GM20000 (cell line): ENCODE data around the gene POLRMT.
"Not testable (repeated sequence)": the region's sequence is repeated elsewhere in the genome, so short reads cannot be mapped to it uniquely, and the experiment has no call there.

ENCODE experiments used
- DNase-seq: peaks from one replicate; pipeline ENCODE4 v3.0.0; 2012; ENCODE audit warnings: low spot score
- CTCF ChIP-seq: IDR thresholded peaks from 2 replicates; pipeline ENCODE4 v1.5.1; 2012; ENCODE audit warnings: mild to moderate bottlenecking, control low read depth; ENCODE audit errors: extremely low read depth, missing control alignments

Gene POLRMT

DNA sequence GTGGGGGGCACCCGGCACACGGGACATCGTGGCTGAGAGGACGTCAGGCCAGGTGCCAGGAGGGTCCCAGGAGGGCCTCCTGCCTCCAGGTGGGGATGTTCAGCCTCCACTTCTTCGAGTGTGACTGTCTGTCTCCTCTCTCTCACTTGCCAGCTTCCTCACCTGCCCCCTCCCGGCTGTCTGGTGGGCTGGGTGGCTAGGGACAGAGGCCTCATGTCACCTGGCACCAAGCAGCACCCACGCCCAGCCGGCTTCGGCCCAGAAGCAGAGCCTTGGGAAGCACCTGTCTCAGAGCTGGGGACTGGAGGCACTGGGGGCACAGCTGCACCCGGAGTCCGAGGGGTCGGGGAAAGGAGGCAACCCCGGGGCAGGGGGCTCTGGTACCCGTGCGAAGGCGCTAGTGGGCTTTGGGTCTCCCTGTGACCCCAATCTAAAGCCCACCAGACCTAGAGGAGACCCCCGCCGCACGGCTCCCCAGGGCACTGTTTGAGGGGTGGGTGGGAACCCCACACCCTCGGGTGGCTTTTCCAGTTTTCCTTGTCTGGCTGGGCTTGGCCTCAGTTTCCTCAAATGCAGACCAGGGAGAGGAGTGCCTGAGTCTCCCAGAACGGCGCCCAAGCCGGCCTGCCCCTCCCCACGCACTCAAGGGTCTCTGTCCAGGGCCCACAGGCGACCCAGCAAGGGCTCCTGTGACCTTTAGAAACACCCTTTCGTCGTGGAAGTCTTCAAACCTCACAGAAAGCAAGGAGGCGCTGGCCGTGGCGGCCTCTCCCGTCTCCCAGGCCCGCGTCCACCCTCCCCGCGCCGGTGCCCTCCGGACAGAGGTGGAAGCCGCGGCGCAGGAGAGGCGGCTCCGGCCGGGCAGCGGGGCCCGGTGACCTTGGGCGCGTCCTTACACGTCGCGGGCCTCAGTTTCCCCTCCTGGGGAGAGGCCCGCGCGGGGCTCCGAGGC, 44.3 kb downstream of the POLRMT start:
- TF ChIP-seq CTCF = no peak
- no peak for DNase-seq

DNA sequence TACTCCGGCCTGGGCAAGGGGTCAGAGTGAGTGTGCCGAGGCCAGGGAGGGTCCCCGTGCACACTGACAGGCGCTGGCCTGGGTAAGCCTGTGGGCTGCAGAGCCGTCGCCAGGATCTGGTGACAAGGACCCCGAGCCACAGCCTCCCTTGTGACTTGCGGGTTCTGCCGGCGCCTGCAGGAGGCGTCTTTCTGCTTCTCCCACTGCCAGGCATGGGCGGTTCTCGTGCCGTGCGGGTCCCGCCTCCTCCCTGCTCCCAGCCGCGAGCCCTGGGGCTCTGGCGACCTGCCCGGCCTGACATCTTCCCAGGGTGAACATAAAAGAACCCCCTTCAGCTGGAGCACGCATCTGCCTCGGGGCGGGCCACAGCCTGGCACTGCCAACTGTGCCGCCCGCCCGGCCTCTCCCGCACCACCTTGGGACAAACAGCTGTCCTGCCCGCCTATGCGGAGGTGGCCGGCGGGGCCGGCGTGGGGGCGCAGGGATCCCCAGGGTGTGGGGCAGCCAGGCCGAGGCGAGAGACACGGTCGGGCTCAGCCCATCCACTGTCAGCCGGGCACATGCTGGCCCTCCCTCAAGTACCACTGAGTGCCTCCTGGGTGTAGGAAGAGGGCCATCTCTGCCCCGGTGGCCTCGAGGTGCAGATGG, 45.1 kb downstream of the POLRMT start:
- TF ChIP-seq CTCF = peak; percentile 17
- peak; percentile 78 for DNase-seq

DNA sequence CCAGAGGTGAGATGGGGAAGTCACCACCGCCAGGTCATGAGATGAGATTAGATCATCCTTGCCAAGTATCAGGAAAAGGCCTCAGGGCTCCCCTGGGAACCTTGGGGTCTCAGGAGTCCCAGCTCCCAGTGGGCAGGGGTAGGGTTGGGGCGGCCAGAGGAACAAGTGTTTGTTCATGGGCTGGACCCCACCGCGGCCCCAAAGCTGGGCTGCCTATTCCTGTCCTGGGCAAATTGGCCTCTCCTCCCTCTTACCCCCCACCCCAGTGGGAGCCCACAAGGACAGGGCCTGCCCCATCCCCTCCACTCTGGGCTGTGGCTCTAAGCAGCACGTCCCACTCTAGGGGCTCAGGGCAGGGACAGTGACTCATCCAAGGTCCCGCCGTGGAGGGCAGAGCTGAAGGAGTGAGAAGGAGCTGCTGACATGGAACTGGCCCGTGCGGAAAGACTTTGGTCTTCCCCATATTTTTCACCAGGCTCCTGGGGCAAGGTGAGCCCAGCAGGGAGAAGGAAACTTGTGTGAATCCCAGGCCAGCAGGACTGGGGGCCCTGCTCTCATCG, 47.7 kb downstream of the POLRMT start:
- DNase-seq = no peak
- TF ChIP-seq CTCF = no peak

- DNase-seq = not testable (repeated sequence)
Measured at GRCh38 chr19:585146-585545, 48.2 kb downstream of the POLRMT start.

GRCh38 chr19:584240-585001, 48.9 kb downstream of the POLRMT start:
- TF ChIP-seq CTCF = peak; percentile 95
- DNase-seq = peak; percentile 91

DNA sequence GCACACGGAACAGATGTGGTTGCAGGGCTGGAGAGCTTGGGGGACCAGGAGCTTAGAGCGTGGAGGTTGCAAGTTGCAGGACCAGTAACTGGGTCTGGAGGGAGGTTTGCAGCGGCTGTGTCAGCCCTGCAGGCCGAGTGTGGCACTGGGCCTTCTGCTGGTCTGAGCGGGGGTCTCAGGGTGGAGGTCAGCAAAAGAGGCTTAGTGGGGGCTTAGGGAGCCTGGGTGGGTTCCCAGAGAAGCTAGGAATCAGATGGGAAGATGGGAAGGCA, 49.4 kb downstream of the POLRMT start:
- TF ChIP-seq CTCF = no peak
- no peak for DNase-seq

DNA sequence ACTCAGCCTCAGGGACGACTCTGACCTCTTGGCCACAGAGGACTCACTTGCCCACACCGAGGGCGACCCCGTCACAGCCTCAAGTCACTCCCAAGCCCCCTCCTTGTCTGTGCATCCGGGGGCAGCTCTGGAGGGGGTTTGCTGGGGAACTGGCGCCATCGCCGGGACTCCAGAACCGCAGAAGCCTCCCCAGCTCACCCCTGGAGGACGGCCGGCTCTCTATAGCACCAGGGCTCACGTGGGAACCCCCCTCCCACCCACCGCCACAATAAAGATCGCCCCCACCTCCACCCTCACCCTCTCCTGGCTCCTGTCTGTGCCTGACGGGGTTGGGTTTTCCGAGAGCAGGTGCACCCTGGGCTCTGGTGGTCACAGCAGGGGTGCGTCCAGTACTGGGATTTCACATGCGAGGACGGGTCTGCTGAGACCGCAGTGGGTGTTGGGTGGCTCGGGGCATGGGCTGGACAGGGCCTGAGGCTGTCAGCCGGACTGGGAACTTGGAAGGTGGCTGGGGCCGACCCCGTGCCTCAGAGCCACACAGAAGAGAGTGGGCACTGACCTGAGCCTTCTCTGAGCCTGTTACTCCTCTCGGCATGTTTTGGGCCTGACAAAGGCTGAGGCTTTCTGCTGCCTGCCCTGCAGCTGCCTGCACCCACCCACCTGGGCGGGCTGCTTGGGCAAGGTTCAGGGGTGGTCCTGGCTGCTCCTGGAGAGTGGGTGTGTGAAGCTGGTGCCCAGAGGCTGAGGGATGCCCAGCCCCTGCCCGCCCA, 50.0 kb downstream of the POLRMT start:
- no peak for DNase-seq
- no peak for TF ChIP-seq CTCF
